ENCODE data around the gene FYN.

- TF ChIP-seq CHD1 (IDR thresholded peaks at IDR 0.05; ENCODE audit: low read depth, low read length): no peak
- TF ChIP-seq, protein P1, sequence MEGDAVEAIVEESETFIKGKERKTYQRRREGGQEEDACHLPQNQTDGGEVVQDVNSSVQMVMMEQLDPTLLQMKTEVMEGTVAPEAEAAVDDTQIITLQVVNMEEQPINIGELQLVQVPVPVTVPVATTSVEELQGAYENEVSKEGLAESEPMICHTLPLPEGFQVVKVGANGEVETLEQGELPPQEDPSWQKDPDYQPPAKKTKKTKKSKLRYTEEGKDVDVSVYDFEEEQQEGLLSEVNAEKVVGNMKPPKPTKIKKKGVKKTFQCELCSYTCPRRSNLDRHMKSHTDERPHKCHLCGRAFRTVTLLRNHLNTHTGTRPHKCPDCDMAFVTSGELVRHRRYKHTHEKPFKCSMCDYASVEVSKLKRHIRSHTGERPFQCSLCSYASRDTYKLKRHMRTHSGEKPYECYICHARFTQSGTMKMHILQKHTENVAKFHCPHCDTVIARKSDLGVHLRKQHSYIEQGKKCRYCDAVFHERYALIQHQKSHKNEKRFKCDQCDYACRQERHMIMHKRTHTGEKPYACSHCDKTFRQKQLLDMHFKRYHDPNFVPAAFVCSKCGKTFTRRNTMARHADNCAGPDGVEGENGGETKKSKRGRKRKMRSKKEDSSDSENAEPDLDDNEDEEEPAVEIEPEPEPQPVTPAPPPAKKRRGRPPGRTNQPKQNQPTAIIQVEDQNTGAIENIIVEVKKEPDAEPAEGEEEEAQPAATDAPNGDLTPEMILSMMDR (conservative IDR thresholded peaks at IDR 0.05; ENCODE audit: low read depth, low read length): no peak
- no peak for TF ChIP-seq POLR2A (IDR thresholded peaks at IDR 0.05; ENCODE audit: low read depth, low read length)
- TF ChIP-seq MXI1 (IDR thresholded peaks at IDR 0.05; ENCODE audit: borderline replicate concordance, low read depth, low read length): no peak
- TF ChIP-seq FOS (IDR thresholded peaks at IDR 0.05; ENCODE audit: low read depth, low read length): no peak
- no peak for TF ChIP-seq MAFK (IDR thresholded peaks at IDR 0.05; ENCODE audit: low read depth, low read length)
- no peak for TF ChIP-seq BHLHE40 (IDR thresholded peaks at IDR 0.05; ENCODE audit: low read depth, low read length)
- TF ChIP-seq RCOR1 (IDR thresholded peaks at IDR 0.05; ENCODE audit: insufficient replicate concordance, low read length): no peak
Measured at GRCh38 chr6:111714416-111715270, 158.6 kb downstream of the FYN start.

All from IMR-90 (cell line).